Measurements from ENCODE around the gene PIRT. TPM values are rescaled to one million over a fixed set of nuclear protein-coding genes. Genes with fewer than 3 reads are reported as not detected.

Gene PIRT
- total and polyA plus RNA-seq, 2 of the 8 experiments (the other 6 are each of a cell fraction or from before 2014, with no cell fraction given), result 0.03 TPM; not detected in 1

- Histone ChIP-seq H3K23ac (ENCODE audit: insufficient read length) (no peak overlapping the region), H2AFZ (ENCODE audit: low read length) (no peak overlapping the region), H2BK5ac (ENCODE audit: low read depth, low read length) (no peak overlapping the region), H3K9me3 (ENCODE audit: insufficient read depth in 2 of 2, low read depth in 1 of 2, low read length in 1 of 2) (no peaks in the 10 kb centered on the region), H3K27ac (ENCODE audit: low read depth, low read length) (no peak overlapping the region), H4K91ac (replicated peaks; ENCODE audit: insufficient read length, low read length) (no peak overlapping the region), H3K18ac (ENCODE audit: extremely low read depth, low read length) (no peak overlapping the region), H3K23me2 (ENCODE audit: low read depth, low read length) (no peaks in the 10 kb centered on the region), H2BK15ac (ENCODE audit: low read length) (no peak overlapping the region), H4K20me1 (replicated peaks in 1 of 2; ENCODE audit: control insufficient read depth in 1 of 2, insufficient read depth in 2 of 2, low read length in 2 of 2) (no peaks in the 10 kb centered on the region), H3K27me3 (replicated peaks in 1 of 4; ENCODE audit: control insufficient read depth in 3 of 4, extremely low read depth in 1 of 4, insufficient read depth in 3 of 4, low read length in 3 of 4) (no peaks in the 10 kb centered on the region), H2BK120ac (replicated peaks; ENCODE audit: low read depth, low read length) (no peak overlapping the region), H3K36me3 (ENCODE audit: control insufficient read depth in 2 of 4, insufficient read depth in 4 of 4, low read length in 3 of 4) (no peaks in the 10 kb centered on the region), H3K9ac (replicated peaks in 1 of 4; ENCODE audit: extremely low read depth in 1 of 4, low read depth in 3 of 4, low read length in 3 of 4) (no peak overlapping the region), H3K4me1 (replicated peaks in 1 of 4; ENCODE audit: control insufficient read depth in 3 of 4, insufficient read depth in 4 of 4, low read length in 3 of 4) (peaks cover 0 to 4% (median 0%) of the 10 kb centered on the region in 4 experiments; a peak in 1 of 7 replicates), H3K79me1 (ENCODE audit: low read depth, low read length) (no peaks in the 10 kb centered on the region), H2BK12ac (ENCODE audit: low read depth, low read length) (no peak overlapping the region), H4K8ac (ENCODE audit: extremely low read depth, insufficient read depth, low read length) (no peak overlapping the region), H3K14ac (ENCODE audit: insufficient read length) (no peak overlapping the region), H3K79me2 (ENCODE audit: control insufficient read depth in 1 of 2, insufficient read depth in 2 of 2, low read length in 2 of 2) (no peaks in the 10 kb centered on the region), H3K4me3 (ENCODE audit: extremely low read depth in 1 of 4, insufficient read depth in 2 of 4, low read depth in 3 of 4, low read length in 4 of 4) (no peak overlapping the region), H3K4me2 (ENCODE audit: insufficient read depth in 1 of 2, low read depth in 2 of 2, low read length in 2 of 2) (no peak overlapping the region), H2BK20ac (ENCODE audit: low read length) (no peak overlapping the region), H3K56ac (replicated peaks; ENCODE audit: insufficient read length, low read depth, low read length) (no peak overlapping the region), H2AK5ac (ENCODE audit: low read depth, low read length) (no peak overlapping the region), H4K5ac (ENCODE audit: insufficient read length, low read depth, low read length) (no peak overlapping the region), H3K4ac (replicated peaks; ENCODE audit: insufficient read length, low read depth, low read length) (no peak overlapping the region)
- POLR2A ChIA-PET (ENCODE audit: partially characterized antibody), result no interaction called here
- no peak for DNase-seq (ENCODE audit: low read depth in 1 of 2, low spot score in 2 of 2)
- FAIRE-seq, result no peak
- CTCF ChIA-PET (ENCODE audit: partially characterized antibody), result interaction anchor here (0.6 kb wide), 1 partner anchor 530 kb away, joined by 3 read pairs; no protein-coding TSS in a partner anchor
- 82% methylated on average over 9 of the region's 9 CpGs; no CpG with 5 or more reads in 1 of the 2 experiments for WGBS, 2 experiments (ENCODE audit: extremely low coverage in 1 of 2, insufficient coverage in 1 of 2, insufficient read length in 1 of 2, insufficient replicate concordance in 2 of 2, low coverage in 1 of 2, low lambda C conversion rate in 2 of 2, missing lambda C conversion rate in 1 of 2)
- no peak for TF ChIP-seq POLR2A (IDR thresholded peaks at IDR 0.05; ENCODE audit: control extremely low read depth in 1 of 2, low read depth in 2 of 2, low read length in 2 of 2)
- TF ChIP-seq RNF2 (IDR thresholded peaks at IDR 0.05; ENCODE audit: borderline replicate concordance, low read depth, low read length, missing control alignments, poor library complexity, severe bottlenecking), result no peak
- TF ChIP-seq SRF (IDR thresholded peaks at IDR 0.05; ENCODE audit: low read depth, low read length), result no peak
- no peak for TF ChIP-seq HDAC2 (IDR thresholded peaks at IDR 0.05; ENCODE audit: borderline replicate concordance in 1 of 2, low read depth in 2 of 2, low read length in 2 of 2)
- no peak for TF ChIP-seq TAF1 (IDR thresholded peaks at IDR 0.05; ENCODE audit: low read depth, low read length)
- no peak for TF ChIP-seq RFX5 (IDR thresholded peaks at IDR 0.05; ENCODE audit: borderline replicate concordance, low read depth, low read length)
- TF ChIP-seq CEBPB (IDR thresholded peaks at IDR 0.05; ENCODE audit: low read depth, low read length), result no peak
- TF ChIP-seq PHF8 (conservative IDR thresholded peaks at IDR 0.05; ENCODE audit: low read depth, low read length), result no peak
- no peak for TF ChIP-seq CHD2 (IDR thresholded peaks at IDR 0.05; ENCODE audit: low read length)
- TF ChIP-seq SAP30 (IDR thresholded peaks at IDR 0.05; ENCODE audit: insufficient read depth, insufficient replicate concordance, low read length), result no peak
- TF ChIP-seq SP2 (IDR thresholded peaks at IDR 0.05; ENCODE audit: low read length), result no peak
- TF ChIP-seq SIN3A (conservative IDR thresholded peaks at IDR 0.05 in 1 of 2, IDR thresholded peaks at IDR 0.05 in 1 of 2; ENCODE audit: low read depth in 1 of 2, low read length in 2 of 2), result no peak
- no peak for TF ChIP-seq HDAC6 (IDR thresholded peaks at IDR 0.05; ENCODE audit: low read depth, low read length)
These were observed 31.2 kb downstream of the PIRT start for GRCh38 chr17:10806545-10807262.

All from H1 (cell line).